Fibroblast of villous mesenchyme (primary cell): ENCODE results near the gene MEF2A. TPM values are rescaled to one million over a fixed set of nuclear protein-coding genes. Genes with fewer than 3 reads are reported as not detected.
"Not testable (repeated sequence)": the region's sequence is repeated elsewhere in the genome, so short reads cannot be mapped to it uniquely, and the experiment has no call there.

Source experiments
- DNase-seq: peaks from one replicate; pipeline ENCODE4 v3.0.0-alpha.2; 2010; ENCODE audit warnings: low read depth
- H3K4me3 ChIP-seq: 2 replicates; pipeline ENCODE4 v1.5.1; 2011; ENCODE audit warnings: low read depth, mild to moderate bottlenecking, low read length
- CTCF ChIP-seq: IDR thresholded peaks from 2 replicates; pipeline ENCODE4 v1.5.1; 2012; ENCODE audit warnings: low read depth, mild to moderate bottlenecking, low read length; ENCODE audit not compliant: insufficient read depth
- total RNA-seq: library from RNA; depleted of rRNA; stranded (reverse); fragments of >200 nt; gene quantifications from 2 replicates; pipeline ENCODE4 v1.2.3, GENCODE V29; 2012

Gene MEF2A
- total RNA-seq, 1 donor: 28.1 TPM

- no peak overlapping the region for H3K4me3 ChIP-seq
- no peak for TF ChIP-seq CTCF
- peak; percentile 36 for DNase-seq
Observed at GRCh38 chr15:99651023-99651807, 85.4 kb downstream of the MEF2A start.

- no peak overlapping the region for H3K4me3 ChIP-seq
- DNase-seq: no peak
- no peak for TF ChIP-seq CTCF
Observed at GRCh38 chr15:99656205-99656604, 90.4 kb downstream of the MEF2A start.

- H3K4me3 ChIP-seq: no peak overlapping the region
- DNase-seq: no peak
- TF ChIP-seq CTCF: no peak
Observed at GRCh38 chr15:99657996-99658395, 92.2 kb downstream of the MEF2A start.

GRCh38 chr15:99662903-99663302, 97.1 kb downstream of the MEF2A start:
- H3K4me3 ChIP-seq: no peak overlapping the region
- TF ChIP-seq CTCF: no peak
- DNase-seq: no peak

- not testable (repeated sequence) for DNase-seq, H3K4me3 ChIP-seq
Observed at GRCh38 chr15:99666073-99666472, 100.3 kb downstream of the MEF2A start.

- TF ChIP-seq CTCF: no peak
Observed at GRCh38 chr15:99668533-99669182, 102.9 kb downstream of the MEF2A start.

GRCh38 chr15:99669250-99669649, 103.5 kb downstream of the MEF2A start:
- no peak overlapping the region for H3K4me3 ChIP-seq
- DNase-seq: no peak
- no peak for TF ChIP-seq CTCF

More at GRCh38 chr15:99668533-99669182, 102.9 kb downstream of the MEF2A start:
- DNase-seq: no peak
- no peak overlapping the region for H3K4me3 ChIP-seq
